ENCODE results near the gene SFXN4. TPM values are rescaled to one million over a fixed set of nuclear protein-coding genes. Genes with fewer than 3 reads are reported as not detected.

The SFXN4 gene
- total RNA-seq (18.5 TPM), polyA plus RNA-seq (31.0 TPM)
- long read RNA-seq, donor 1, partial matches to known transcripts, result 0 of 2 reads
- long read RNA-seq, donor 1, other reads (novel, unspliced or antisense), result 0 of 2 reads
- long read RNA-seq, donor 2, result 0 reads
- long read RNA-seq, donor 3, transcript SFXN4-201 (14 exons, 1,363 nt), result major isoform, 10 of 10 reads
- long read RNA-seq, donor 3, partial matches to known transcripts, result 0 of 10 reads
- long read RNA-seq, donor 3, other reads (novel, unspliced or antisense), result 0 of 10 reads
- long read RNA-seq, donor 4, partial matches to known transcripts, result 0 of 4 reads
- long read RNA-seq, donor 4, other reads (novel, unspliced or antisense), result 0 of 4 reads
- long read RNA-seq, donor 5, transcript SFXN4-201 (14 exons, 1,363 nt), result major isoform, 10 of 16 reads
- long read RNA-seq, donor 5, partial matches to known transcripts, result 6 of 16 reads
- long read RNA-seq, donor 5, other reads (novel, unspliced or antisense), result 0 of 16 reads
- long read RNA-seq, donor 6, partial matches to known transcripts, result 14 of 17 reads
- long read RNA-seq, donor 6, other reads (novel, unspliced or antisense), result 0 of 17 reads
- long read RNA-seq, donor 7, transcript SFXN4-201 (14 exons, 1,363 nt), result major isoform, 5 of 5 reads
- long read RNA-seq, donor 7, partial matches to known transcripts, result 0 of 5 reads
- long read RNA-seq, donor 7, other reads (novel, unspliced or antisense), result 0 of 5 reads
- long read RNA-seq, donor 8, partial matches to known transcripts, result 0 of 2 reads
- long read RNA-seq, donor 8, other reads (novel, unspliced or antisense), result 0 of 2 reads
- long read RNA-seq, donor 9, transcript SFXN4-201 (14 exons, 1,363 nt), result major isoform, 6 of 6 reads
- long read RNA-seq, donor 9, partial matches to known transcripts, result 0 of 6 reads
- long read RNA-seq, donor 9, other reads (novel, unspliced or antisense), result 0 of 6 reads
- long read RNA-seq, donor 10, transcript SFXN4-201 (14 exons, 1,363 nt), result major isoform, 6 of 6 reads
- long read RNA-seq, donor 10, partial matches to known transcripts, result 0 of 6 reads
- long read RNA-seq, donor 10, other reads (novel, unspliced or antisense), result 0 of 6 reads

GRCh38 chr10:119165171-119166117 lies at the start of gene SFXN4:
SFXN4 (minus strand) TSS chr10:119165714; CDS start chr10:119165647, 67 bp downstream.
- peaks cover 18 to 35% of the 10 kb centered on the region in 2 donors for H3K36me3 ChIP-seq (ENCODE audit: control insufficient read depth in 2 of 2, insufficient read depth in 2 of 2, low read length in 1 of 2)
- no peaks in the 10 kb centered on the region for H3K9me3 ChIP-seq (ENCODE audit: control insufficient read depth in 2 of 2, insufficient read depth in 1 of 2, low read length in 1 of 2)
- WGBS, result 2% methylated on average over 90 of the region's 90 CpGs
- peaks cover 4 to 20% of the 10 kb centered on the region in 2 donors for H3K4me1 ChIP-seq (ENCODE audit: control insufficient read depth in 2 of 2, insufficient read depth in 2 of 2, low read length in 2 of 2)
- peak within 1 kb of the TSS; percentile 69 to 88 for H3K4me3 ChIP-seq (ENCODE audit: low read length in 2 of 2)
- peak in 7 of 9 donors; percentile 37 to 82 (median 64) for DNase-seq (ENCODE audit: low read depth in 6 of 9, low spot score in 9 of 9)
- H3K27ac ChIP-seq (ENCODE audit: low read depth in 1 of 2, low read length in 1 of 2), result peak within 1 kb of the TSS; percentile 55 to 83
- no peaks in the 10 kb centered on the region for H3K27me3 ChIP-seq (ENCODE audit: control insufficient read depth in 2 of 2, insufficient read depth in 1 of 2, low read length in 1 of 2)

DNA sequence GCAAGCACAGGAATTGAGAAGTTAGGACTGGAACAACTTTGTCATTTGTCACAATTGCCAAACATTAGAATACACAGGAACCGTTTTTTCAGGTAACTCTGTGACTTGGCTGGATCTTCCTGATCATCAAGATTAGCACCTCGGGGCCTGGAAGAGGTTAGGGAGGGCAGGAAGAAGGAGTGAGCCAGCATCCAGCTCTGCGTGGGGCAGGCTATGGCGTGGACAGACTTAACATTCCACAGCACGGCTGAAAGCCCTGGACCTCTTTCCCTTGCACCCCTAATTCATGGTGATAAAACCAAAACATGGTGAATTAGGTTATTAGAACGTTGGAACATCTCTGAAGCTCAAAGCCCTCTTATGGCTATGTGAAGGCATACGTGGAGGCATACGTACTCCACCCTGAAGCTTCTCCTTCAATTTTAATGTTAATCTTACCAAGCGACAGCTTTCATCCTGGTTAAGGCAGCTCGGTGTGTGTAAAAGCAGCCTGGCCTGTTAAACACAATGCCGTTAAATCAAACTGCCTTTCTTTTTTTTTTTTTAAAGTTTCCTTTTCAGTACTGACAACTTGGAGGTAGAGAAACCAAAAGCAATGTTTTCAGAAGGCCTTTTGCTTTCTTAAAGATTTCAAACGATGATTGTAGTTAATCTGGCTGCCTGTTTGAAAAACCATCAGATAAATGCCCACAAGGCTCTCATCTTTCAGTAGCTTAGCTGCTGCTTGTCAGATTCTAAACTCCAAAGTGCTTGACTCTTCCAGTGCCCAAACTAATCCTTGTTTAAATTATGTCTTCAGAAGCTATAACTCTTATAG lies 46.3 kb upstream of the SFXN4 start:
- peak in 5 of 9 donors; percentile 30 to 75 (median 53) for DNase-seq (ENCODE audit: low read depth in 6 of 9, low spot score in 9 of 9)
- peaks cover 33 to 60% of the 10 kb centered on the region in 2 donors for H3K4me1 ChIP-seq (ENCODE audit: control insufficient read depth in 2 of 2, insufficient read depth in 2 of 2, low read length in 2 of 2)
- H3K4me3 ChIP-seq (ENCODE audit: low read length in 2 of 2), result peak overlapping the region; percentile 0 to 2
- no peaks in the 10 kb centered on the region for H3K27me3 ChIP-seq (ENCODE audit: control insufficient read depth in 2 of 2, insufficient read depth in 1 of 2, low read length in 1 of 2)
- peak overlapping the region; percentile 84 to 91 for H3K27ac ChIP-seq (ENCODE audit: low read depth in 1 of 2, low read length in 1 of 2)
- no peaks in the 10 kb centered on the region for H3K9me3 ChIP-seq (ENCODE audit: control insufficient read depth in 2 of 2, insufficient read depth in 1 of 2, low read length in 1 of 2)
- 20% methylated on average over 12 of the region's 12 CpGs for WGBS
- H3K36me3 ChIP-seq (ENCODE audit: control insufficient read depth in 2 of 2, insufficient read depth in 2 of 2, low read length in 1 of 2), result peaks cover 0 to 3% of the 10 kb centered on the region in 2 donors

DNA sequence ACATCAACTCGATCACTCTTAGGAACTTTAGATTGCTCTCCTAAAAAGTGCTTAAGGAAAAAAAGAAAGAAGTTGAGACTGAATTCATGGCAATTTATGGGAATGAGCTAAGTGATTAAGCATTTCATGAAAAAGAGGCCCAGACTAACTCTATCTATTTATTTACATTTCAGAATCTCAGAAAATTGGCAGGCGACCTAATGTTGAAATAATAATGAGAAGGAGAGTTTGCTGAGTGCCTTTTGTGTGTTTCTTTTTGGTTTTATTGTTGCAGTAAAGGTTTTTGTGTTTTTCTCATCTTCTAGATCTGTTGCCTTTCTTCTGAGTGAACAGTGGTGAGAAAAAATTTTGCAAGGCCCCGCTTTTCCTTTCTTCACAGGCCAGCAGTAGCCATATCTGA lies 45.7 kb upstream of the SFXN4 start:
- WGBS, result 87% methylated on average over 3 of the region's 3 CpGs
- Histone ChIP-seq H3K27me3 (ENCODE audit: control insufficient read depth in 2 of 2, insufficient read depth in 1 of 2, low read length in 1 of 2) (no peaks in the 10 kb centered on the region), H3K27ac (ENCODE audit: low read depth in 1 of 2, low read length in 1 of 2) (peak overlapping the region; percentile 84 to 91), H3K4me1 (ENCODE audit: control insufficient read depth in 2 of 2, insufficient read depth in 2 of 2, low read length in 2 of 2) (peaks cover 33 to 64% of the 10 kb centered on the region in 2 donors), H3K4me3 (ENCODE audit: low read length in 2 of 2) (no peak overlapping the region), H3K36me3 (ENCODE audit: control insufficient read depth in 2 of 2, insufficient read depth in 2 of 2, low read length in 1 of 2) (peaks cover 0 to 3% of the 10 kb centered on the region in 2 donors), H3K9me3 (ENCODE audit: control insufficient read depth in 2 of 2, insufficient read depth in 1 of 2, low read length in 1 of 2) (peaks cover 0 to 5% of the 10 kb centered on the region in 2 donors)
- DNase-seq (ENCODE audit: low read depth in 6 of 9, low spot score in 9 of 9), result no peak

- DNase-seq (ENCODE audit: low read depth in 6 of 9, low spot score in 9 of 9), result no peak
- Histone ChIP-seq H3K4me1 (ENCODE audit: control insufficient read depth in 2 of 2, insufficient read depth in 2 of 2, low read length in 2 of 2) (peaks cover 33 to 65% of the 10 kb centered on the region in 2 donors), H3K36me3 (ENCODE audit: control insufficient read depth in 2 of 2, insufficient read depth in 2 of 2, low read length in 1 of 2) (peaks cover 0 to 3% of the 10 kb centered on the region in 2 donors), H3K4me3 (ENCODE audit: low read length in 2 of 2) (no peak overlapping the region), H3K27me3 (ENCODE audit: control insufficient read depth in 2 of 2, insufficient read depth in 1 of 2, low read length in 1 of 2) (no peaks in the 10 kb centered on the region), H3K27ac (ENCODE audit: low read depth in 1 of 2, low read length in 1 of 2) (no peak overlapping the region), H3K9me3 (ENCODE audit: control insufficient read depth in 2 of 2, insufficient read depth in 1 of 2, low read length in 1 of 2) (peaks cover 0 to 6% of the 10 kb centered on the region in 2 donors)
- WGBS, result 97% methylated on average over 2 of the region's 2 CpGs
Measured at GRCh38 chr10:119210633-119211032, 45.1 kb upstream of the SFXN4 start.

GRCh38 chr10:119209736-119210355 lies 44.3 kb upstream of the SFXN4 start:
- peak overlapping the region; percentile 66 to 73 for H3K4me3 ChIP-seq (ENCODE audit: low read length in 2 of 2)
- DNase-seq (ENCODE audit: low read depth in 6 of 9, low spot score in 9 of 9), result no peak

GRCh38 chr10:119209035-119209735 lies 43.7 kb upstream of the SFXN4 start:
- Histone ChIP-seq H3K27me3 (ENCODE audit: control insufficient read depth in 2 of 2, insufficient read depth in 1 of 2, low read length in 1 of 2) (no peaks in the 10 kb centered on the region), H3K27ac (ENCODE audit: low read depth in 1 of 2, low read length in 1 of 2) (peak overlapping the region; percentile 8 to 83), H3K9me3 (ENCODE audit: control insufficient read depth in 2 of 2, insufficient read depth in 1 of 2, low read length in 1 of 2) (peaks cover 0 to 6% of the 10 kb centered on the region in 2 donors), H3K36me3 (ENCODE audit: control insufficient read depth in 2 of 2, insufficient read depth in 2 of 2, low read length in 1 of 2) (peaks cover 0 to 3% of the 10 kb centered on the region in 2 donors), H3K4me1 (ENCODE audit: control insufficient read depth in 2 of 2, insufficient read depth in 2 of 2, low read length in 2 of 2) (peaks cover 31 to 56% of the 10 kb centered on the region in 2 donors), H3K4me3 (ENCODE audit: low read length in 2 of 2) (peak overlapping the region; percentile 66 to 73)
- peak in 7 of 9 donors; percentile 39 to 79 (median 59) for DNase-seq (ENCODE audit: low read depth in 6 of 9, low spot score in 9 of 9)
- 16% methylated on average over 15 of the region's 15 CpGs for WGBS

More at GRCh38 chr10:119209736-119210355, 44.3 kb upstream of the SFXN4 start:
- Histone ChIP-seq H3K27me3 (ENCODE audit: control insufficient read depth in 2 of 2, insufficient read depth in 1 of 2, low read length in 1 of 2) (no peaks in the 10 kb centered on the region), H3K4me1 (ENCODE audit: control insufficient read depth in 2 of 2, insufficient read depth in 2 of 2, low read length in 2 of 2) (peaks cover 33 to 61% of the 10 kb centered on the region in 2 donors), H3K27ac (ENCODE audit: low read depth in 1 of 2, low read length in 1 of 2) (peak overlapping the region in 1 of 2 donors; percentile 83), H3K36me3 (ENCODE audit: control insufficient read depth in 2 of 2, insufficient read depth in 2 of 2, low read length in 1 of 2) (peaks cover 0 to 3% of the 10 kb centered on the region in 2 donors), H3K9me3 (ENCODE audit: control insufficient read depth in 2 of 2, insufficient read depth in 1 of 2, low read length in 1 of 2) (peaks cover 0 to 6% of the 10 kb centered on the region in 2 donors)
- WGBS, result 65% methylated on average over 9 of the region's 9 CpGs

- Histone ChIP-seq H3K4me3 (ENCODE audit: low read length in 2 of 2) (peak overlapping the region; percentile 66 to 73), H3K27ac (ENCODE audit: low read depth in 1 of 2, low read length in 1 of 2) (peak overlapping the region in 1 of 2 donors; percentile 83), H3K9me3 (ENCODE audit: control insufficient read depth in 2 of 2, insufficient read depth in 1 of 2, low read length in 1 of 2) (peaks cover 0 to 6% of the 10 kb centered on the region in 2 donors), H3K27me3 (ENCODE audit: control insufficient read depth in 2 of 2, insufficient read depth in 1 of 2, low read length in 1 of 2) (no peaks in the 10 kb centered on the region), H3K4me1 (ENCODE audit: control insufficient read depth in 2 of 2, insufficient read depth in 2 of 2, low read length in 2 of 2) (peaks cover 31 to 49% of the 10 kb centered on the region in 2 donors), H3K36me3 (ENCODE audit: control insufficient read depth in 2 of 2, insufficient read depth in 2 of 2, low read length in 1 of 2) (peaks cover 0 to 3% of the 10 kb centered on the region in 2 donors)
- 4% methylated on average over 3 of the region's 3 CpGs for WGBS
- peak in 3 of 9 donors; percentile 21 to 57 (median 26) for DNase-seq (ENCODE audit: low read depth in 6 of 9, low spot score in 9 of 9)
Measured at GRCh38 chr10:119208553-119208940, 43.0 kb upstream of the SFXN4 start.
